HG02763 (cell line): Measurements from ENCODE around the gene RAB6A.
A peak's percentile ranks its signal among the peaks of the same experiment; 100 is the strongest.
"Not testable (repeated sequence)": the region's sequence is repeated elsewhere in the genome, so short reads cannot be mapped to it uniquely, and the experiment has no call there.

Source experiments
- ATAC-seq: cut with Tn5 transposase; IDR thresholded peaks from one replicate; pipeline ENCODE4 v1.9.1; 2021; ENCODE audit warnings: mild to moderate bottlenecking, moderate library complexity; ENCODE audit not compliant: unreplicated experiment

The RAB6A gene

DNA sequence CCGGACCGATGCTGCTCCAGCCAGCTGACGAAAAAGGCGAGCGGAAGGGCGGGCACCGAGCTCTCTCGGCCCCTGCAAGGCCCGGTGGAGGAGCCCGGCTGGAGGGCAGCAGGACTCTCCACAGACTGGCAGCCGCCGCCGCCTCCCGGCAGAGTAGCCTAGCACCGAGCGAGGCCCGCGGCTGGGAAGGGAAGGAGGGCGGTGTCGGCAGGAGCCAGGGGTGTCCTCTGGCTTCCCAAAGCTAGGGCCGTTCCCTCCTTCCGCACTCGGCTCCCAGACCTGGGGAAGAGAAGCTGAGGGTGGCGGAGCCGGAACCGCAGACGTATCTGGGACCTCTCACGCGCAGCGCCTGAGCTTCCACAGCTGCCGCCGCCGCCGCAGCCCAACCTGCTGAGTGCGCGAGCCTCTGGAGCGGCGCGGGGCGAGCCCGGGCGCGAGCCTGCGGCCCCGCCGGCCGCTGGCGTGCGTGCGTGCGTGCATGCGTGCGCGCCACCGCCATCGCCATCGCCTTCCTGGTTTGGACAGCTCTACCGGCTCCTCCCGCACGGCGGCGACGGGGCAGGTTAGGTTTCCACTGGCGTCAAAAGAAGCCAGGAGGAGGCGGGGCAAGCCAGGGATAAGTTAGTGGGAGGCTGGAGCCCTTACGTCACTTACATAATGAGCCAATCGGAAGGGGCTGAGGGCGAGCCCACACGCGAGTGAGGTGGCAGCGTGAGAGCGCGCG, at the start of gene RAB6A:
TSS of gene RAB6A (minus strand) at position 396 of the 724 bp plus-strand sequence. CDS start 439 bp downstream, outside the sequence.
- ATAC-seq, result peak; percentile 94

DNA sequence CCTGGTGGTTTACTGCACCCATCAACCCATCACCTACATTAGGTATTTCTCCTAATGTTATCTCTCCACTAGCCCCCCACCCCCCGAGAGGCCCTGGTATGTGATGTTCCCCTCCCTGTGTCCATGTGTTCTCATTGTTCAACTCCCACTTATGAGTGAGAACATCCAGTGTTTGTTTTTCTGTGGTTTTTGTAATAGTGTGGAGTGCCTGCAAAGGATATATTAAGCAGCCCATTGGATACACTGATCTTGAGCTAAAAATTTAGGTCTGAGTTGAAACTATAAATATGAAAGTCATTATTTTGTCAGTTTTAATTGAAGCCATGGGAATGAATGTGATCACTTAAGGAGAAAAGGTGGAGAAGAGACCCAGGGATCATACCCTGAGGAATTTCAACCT, 49.8 kb upstream of the RAB6A start:
- ATAC-seq, result no peak

- no peak for ATAC-seq
Measured at GRCh38 chr11:73808052-73808451, 47.2 kb upstream of the RAB6A start.

DNA sequence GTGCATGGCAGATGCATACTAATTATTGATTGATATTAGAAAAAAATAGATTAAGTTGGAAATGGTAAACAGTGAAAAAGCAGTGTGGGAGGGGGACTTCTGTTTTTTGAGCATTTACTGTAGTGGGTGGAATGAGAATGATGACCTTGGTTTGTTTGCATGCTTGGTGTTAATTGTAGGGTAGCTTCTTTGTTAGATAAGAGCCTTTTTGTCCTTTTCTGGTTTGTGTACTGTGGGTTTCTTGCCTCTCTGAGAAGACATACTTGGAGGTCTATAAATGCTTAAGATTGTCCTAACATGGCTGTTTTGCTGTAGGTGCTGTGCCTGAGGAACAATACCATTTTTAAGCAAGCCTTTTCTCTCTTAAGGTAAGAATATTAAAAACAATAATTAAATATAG, 43.8 kb upstream of the RAB6A start:
- ATAC-seq, result no peak

GRCh38 chr11:73801136-73801535, 40.3 kb upstream of the RAB6A start:
- no peak for ATAC-seq

- no peak for ATAC-seq
Measured at GRCh38 chr11:73800276-73800806, 39.5 kb upstream of the RAB6A start.

DNA sequence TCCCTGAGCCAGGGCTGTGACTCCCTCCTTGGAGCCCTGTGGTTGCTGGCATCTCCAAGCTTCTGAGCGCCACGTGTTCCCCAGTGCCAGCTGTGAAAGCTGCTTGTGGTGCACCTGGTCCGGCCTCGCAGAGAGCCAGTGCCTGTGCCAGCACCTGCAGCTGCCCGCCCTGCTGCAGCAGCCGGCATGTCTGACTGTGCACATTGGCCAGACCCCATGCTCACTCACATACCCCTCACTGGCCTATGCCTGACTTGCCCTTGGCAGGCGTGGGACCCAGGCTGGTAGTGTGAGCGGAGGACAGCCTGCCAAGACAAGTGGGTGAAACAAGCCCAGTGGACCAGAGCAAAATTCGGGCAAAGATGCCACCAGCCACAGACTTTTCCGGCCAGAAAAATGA, 36.6 kb upstream of the RAB6A start:
- ATAC-seq, result no peak

DNA sequence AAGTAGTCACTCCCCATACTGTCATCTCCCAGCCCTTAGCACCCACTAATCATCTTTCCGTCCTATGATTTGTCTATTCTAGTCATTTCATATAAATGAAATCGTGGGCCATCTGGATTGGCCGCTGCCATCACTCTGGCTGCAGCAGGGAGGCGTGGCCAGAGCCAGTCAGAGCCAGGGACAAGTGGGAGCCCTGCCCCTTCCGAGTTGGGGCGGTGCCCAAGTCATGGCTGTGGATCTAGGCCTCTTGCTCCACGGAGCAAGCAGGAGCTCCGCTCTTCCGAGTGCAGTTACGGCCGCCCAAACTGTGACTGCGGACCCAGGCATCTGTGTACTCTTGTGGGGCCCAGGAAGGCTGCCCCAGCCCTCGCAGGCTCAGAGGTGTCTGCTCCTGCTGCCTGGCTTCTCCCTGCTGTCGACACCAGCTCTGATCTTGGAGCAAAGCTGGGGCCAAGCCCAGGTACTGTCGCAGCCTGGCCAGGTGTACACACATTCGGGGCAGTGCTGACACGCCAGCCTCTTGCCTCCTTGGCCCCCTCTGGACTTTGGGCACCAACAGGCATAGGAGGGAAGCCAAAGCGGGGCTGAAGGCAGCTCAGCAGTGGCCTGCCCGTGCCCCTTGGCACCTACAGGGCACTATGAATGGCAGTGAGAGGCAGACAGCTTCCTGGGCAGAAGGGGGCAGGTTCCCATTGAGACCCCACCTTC, 35.2 kb upstream of the RAB6A start:
- ATAC-seq, result no peak

GRCh38 chr11:73792584-73792983, 31.7 kb upstream of the RAB6A start:
- ATAC-seq, result no peak

- ATAC-seq, result no peak
Measured at GRCh38 chr11:73789279-73789670, 28.4 kb upstream of the RAB6A start.

GRCh38 chr11:73787643-73788558, 27.0 kb upstream of the RAB6A start, which contains the start of gene MRPL48:
Gene MRPL48, plus strand, starts transcription at chr11:73787874. Its CDS starts 98 bp downstream, at chr11:73787972.
- ATAC-seq, result peak; percentile 95

- no peak for ATAC-seq
Measured at GRCh38 chr11:73787051-73787642, 26.3 kb upstream of the RAB6A start.

GRCh38 chr11:73785467-73785866, 24.6 kb upstream of the RAB6A start:
- ATAC-seq, result not testable (repeated sequence)

- ATAC-seq, result no peak
Measured at GRCh38 chr11:73784734-73785133, 23.9 kb upstream of the RAB6A start.

GRCh38 chr11:73784080-73784634, 23.3 kb upstream of the RAB6A start:
- ATAC-seq, result no peak

DNA sequence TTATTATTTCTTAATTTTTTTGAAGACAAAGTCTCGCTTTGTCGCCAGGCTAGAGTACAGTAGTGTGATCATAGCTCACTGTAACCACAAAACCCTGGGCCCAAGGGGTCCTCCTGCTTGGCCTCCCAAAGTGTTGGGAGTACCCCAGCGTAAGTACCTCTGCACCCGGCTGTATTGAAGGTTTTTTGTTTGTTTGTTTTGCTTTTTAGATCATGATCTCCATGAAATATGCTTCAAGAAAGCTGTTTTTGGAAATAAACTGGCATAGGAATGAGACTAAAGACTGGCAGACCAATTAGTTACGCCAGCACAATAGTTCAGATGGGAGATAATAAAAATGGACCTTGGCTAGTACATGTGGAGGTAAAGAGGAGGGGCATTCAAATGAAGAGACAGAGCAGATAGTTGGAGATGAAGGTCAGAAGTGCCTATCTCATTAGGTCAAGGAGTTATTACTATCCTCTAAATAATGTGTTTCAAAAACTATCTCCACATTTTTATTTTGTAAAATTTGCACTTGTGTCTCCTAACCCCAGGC, 22.7 kb upstream of the RAB6A start:
- ATAC-seq, result no peak

GRCh38 chr11:73781303-73781702, 20.4 kb upstream of the RAB6A start:
- no peak for ATAC-seq

DNA sequence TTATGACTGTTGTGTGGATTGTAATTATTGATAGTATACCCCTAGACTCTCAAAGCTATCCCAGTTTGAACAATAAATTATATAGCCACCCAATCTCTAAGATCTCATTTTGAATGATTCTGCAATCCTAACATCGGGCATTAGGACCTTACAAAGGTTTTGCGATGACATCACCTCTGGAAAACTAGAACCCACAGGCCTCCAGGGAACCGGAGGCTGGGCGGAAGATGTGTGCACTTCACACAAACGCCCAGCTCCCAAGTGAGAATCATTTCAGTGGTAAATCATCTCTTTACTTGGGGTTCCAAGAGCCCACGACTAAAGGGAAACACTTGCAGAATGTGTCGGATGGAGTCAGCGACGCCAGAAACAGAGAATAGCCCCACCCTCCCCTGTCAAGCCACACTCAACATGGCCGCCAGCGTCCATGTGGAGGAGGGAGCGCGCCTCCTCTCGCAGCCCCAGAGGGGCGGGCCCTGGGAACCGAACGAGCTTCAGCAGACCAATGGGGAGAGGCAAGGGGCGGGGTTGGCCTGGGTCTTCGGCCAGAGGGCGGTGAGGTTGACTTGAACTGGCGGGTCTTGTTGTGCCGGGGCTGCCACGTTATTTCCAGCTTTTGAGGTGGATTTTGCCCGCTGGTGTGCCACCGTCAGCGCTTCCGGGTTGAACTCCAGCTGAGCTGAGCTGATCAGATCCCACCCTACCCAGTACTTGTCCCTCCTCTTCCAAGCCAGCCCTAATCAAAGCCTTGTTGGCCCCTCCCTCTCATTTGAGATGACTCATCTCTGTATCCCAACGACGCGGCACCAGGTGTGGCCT, 18.4 kb upstream of the RAB6A start:
- peak; percentile 96 for ATAC-seq

DNA sequence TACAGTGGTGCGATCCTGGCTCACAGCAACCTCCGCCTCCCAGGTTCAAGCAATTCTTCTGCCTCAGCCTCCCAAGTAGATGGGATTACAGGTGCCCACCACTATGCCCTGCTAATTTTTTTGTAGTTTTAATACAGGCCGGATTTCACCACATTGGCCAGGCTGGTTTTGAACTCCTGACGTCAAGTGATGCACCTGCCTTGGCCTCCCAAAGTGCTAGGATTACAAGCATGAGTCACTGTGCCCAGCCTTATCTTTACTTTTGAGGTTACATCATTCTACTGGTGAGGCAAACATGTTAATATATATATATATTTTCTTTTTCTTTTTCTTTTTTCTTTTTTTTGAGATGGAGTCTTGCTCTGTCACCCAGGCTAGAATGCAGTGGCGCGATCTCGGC, 9.9 kb upstream of the RAB6A start:
- ATAC-seq, result not testable (repeated sequence)
